ENCODE measurements around the gene NOTCH3. TPM values are rescaled to one million over a fixed set of nuclear protein-coding genes. Genes with fewer than 3 reads are reported as not detected.

The NOTCH3 gene
- total and polyA plus RNA-seq, 2 experiments from 2014 or later: 25.2 to 34.8 TPM

GRCh38 chr19:15234431-15235130 lies 33.8 kb upstream of the NOTCH3 start:
- H3K4me3 ChIP-seq: no peak overlapping the region
- no peak overlapping the region for H2AFZ ChIP-seq
- no peaks in the 10 kb centered on the region for H3K36me3 ChIP-seq (replicated peaks; ENCODE audit: insufficient read depth, low read depth)
- H4K20me1 ChIP-seq (ENCODE audit: insufficient read depth, poor library complexity, severe bottlenecking): no peaks in the 10 kb centered on the region
- no peak overlapping the region for H3K27ac ChIP-seq
- no peaks in the 10 kb centered on the region for H3K9me2 ChIP-seq (replicated peaks; ENCODE audit: insufficient read depth)
- no peaks in the 10 kb centered on the region for H3K4me1 ChIP-seq (ENCODE audit: insufficient read depth)
- no peak for DNase-seq (ENCODE audit: low spot score)
- no peaks in the 10 kb centered on the region for H3K27me3 ChIP-seq
- H3K4me2 ChIP-seq: no peak overlapping the region
- 89% methylated on average over 10 of the region's 10 CpGs for WGBS (ENCODE audit: low lambda C conversion rate, missing lambda C conversion rate)
- no peaks in the 10 kb centered on the region for H3K9me3 ChIP-seq (ENCODE audit: low read depth)
- TF ChIP-seq EZH2phosphoT487 (IDR thresholded peaks at IDR 0.05; ENCODE audit: low read depth, severe bottlenecking, unreplicated experiment): no peak
- no peaks in the 10 kb centered on the region for H3K79me2 ChIP-seq

DNA sequence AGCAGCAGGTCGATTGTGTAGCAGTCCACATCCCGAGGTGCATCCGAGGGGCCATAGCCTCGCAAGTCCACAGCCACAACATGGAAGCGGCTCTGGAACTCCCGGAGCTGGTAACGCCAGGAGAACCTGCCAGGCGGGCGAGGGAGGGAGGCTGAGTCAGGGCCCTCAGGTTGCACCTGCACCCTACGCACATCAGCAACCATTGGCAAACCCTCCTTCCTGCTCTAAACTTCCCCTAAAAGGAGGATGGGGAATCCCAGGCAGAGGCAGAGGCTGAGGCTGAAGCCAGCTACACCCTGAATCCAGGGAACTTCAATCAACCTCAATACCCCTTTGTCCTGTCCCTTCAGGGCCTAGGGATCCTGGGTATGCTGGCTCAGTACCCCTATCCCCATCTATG lies 30.5 kb upstream of the NOTCH3 start:
- H3K9me2 ChIP-seq (replicated peaks; ENCODE audit: insufficient read depth): no peaks in the 10 kb centered on the region
- H4K20me1 ChIP-seq (ENCODE audit: insufficient read depth, poor library complexity, severe bottlenecking): no peaks in the 10 kb centered on the region
- no peaks in the 10 kb centered on the region for H3K4me1 ChIP-seq (ENCODE audit: insufficient read depth)
- no peak overlapping the region for H3K27ac ChIP-seq
- H3K4me3 ChIP-seq: no peak overlapping the region
- no peak for DNase-seq (ENCODE audit: low spot score)
- H3K27me3 ChIP-seq: no peaks in the 10 kb centered on the region
- H3K9me3 ChIP-seq (ENCODE audit: low read depth): no peaks in the 10 kb centered on the region
- no peak overlapping the region for H2AFZ ChIP-seq
- no peaks in the 10 kb centered on the region for H3K79me2 ChIP-seq
- H3K4me2 ChIP-seq: no peak overlapping the region
- no peaks in the 10 kb centered on the region for H3K36me3 ChIP-seq (replicated peaks; ENCODE audit: insufficient read depth, low read depth)
- WGBS (ENCODE audit: low lambda C conversion rate, missing lambda C conversion rate): over 99% methylated on average over 10 of the region's 10 CpGs
- no peak for TF ChIP-seq EZH2 (IDR thresholded peaks at IDR 0.05; ENCODE audit: borderline replicate concordance)
- TF ChIP-seq, protein P1, sequence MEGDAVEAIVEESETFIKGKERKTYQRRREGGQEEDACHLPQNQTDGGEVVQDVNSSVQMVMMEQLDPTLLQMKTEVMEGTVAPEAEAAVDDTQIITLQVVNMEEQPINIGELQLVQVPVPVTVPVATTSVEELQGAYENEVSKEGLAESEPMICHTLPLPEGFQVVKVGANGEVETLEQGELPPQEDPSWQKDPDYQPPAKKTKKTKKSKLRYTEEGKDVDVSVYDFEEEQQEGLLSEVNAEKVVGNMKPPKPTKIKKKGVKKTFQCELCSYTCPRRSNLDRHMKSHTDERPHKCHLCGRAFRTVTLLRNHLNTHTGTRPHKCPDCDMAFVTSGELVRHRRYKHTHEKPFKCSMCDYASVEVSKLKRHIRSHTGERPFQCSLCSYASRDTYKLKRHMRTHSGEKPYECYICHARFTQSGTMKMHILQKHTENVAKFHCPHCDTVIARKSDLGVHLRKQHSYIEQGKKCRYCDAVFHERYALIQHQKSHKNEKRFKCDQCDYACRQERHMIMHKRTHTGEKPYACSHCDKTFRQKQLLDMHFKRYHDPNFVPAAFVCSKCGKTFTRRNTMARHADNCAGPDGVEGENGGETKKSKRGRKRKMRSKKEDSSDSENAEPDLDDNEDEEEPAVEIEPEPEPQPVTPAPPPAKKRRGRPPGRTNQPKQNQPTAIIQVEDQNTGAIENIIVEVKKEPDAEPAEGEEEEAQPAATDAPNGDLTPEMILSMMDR (IDR thresholded peaks at IDR 0.05; ENCODE audit: poor library complexity): no peak
- TF ChIP-seq EZH2phosphoT487 (IDR thresholded peaks at IDR 0.05; ENCODE audit: low read depth, severe bottlenecking, unreplicated experiment): no peak

DNA sequence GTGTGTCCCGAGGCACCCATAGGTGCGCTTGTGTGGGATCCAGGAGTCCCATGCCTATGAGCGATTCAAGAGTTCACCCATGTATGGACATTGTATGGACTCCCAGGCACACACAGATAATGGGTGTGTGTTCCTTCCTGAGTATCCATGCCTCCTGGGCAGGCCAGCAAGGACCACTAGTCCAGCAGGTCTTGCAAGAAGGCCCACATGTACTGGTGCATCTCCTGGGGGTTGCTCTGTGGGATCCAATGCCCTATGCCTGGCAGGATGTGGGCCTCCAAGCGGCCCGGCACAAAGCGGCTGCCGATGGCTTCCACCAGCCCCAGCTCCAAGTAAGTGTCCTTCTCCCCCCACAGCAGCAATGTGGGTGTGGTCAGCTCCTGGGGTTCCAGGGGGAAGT lies 26.5 kb upstream of the NOTCH3 start:
- Histone ChIP-seq H3K36me3 (replicated peaks; ENCODE audit: insufficient read depth, low read depth) (no peaks in the 10 kb centered on the region), H3K4me3 (no peak overlapping the region), H3K9me2 (replicated peaks; ENCODE audit: insufficient read depth) (no peaks in the 10 kb centered on the region), H3K4me2 (no peak overlapping the region), H2AFZ (no peak overlapping the region), H3K79me2 (no peaks in the 10 kb centered on the region), H3K4me1 (ENCODE audit: insufficient read depth) (peaks cover 4% of the 10 kb centered on the region), H3K27me3 (no peaks in the 10 kb centered on the region), H3K27ac (no peak overlapping the region), H3K9me3 (ENCODE audit: low read depth) (no peaks in the 10 kb centered on the region), H4K20me1 (ENCODE audit: insufficient read depth, poor library complexity, severe bottlenecking) (no peaks in the 10 kb centered on the region)
- no peak for DNase-seq (ENCODE audit: low spot score)
- 93% methylated on average over 7 of the region's 7 CpGs for WGBS (ENCODE audit: low lambda C conversion rate, missing lambda C conversion rate)
- TF ChIP-seq, protein P1 (IDR thresholded peaks at IDR 0.05; ENCODE audit: poor library complexity): no peak

- Histone ChIP-seq H3K9me2 (replicated peaks; ENCODE audit: insufficient read depth) (no peaks in the 10 kb centered on the region), H3K27ac (no peak overlapping the region), H2AFZ (no peak overlapping the region), H3K27me3 (no peaks in the 10 kb centered on the region), H3K36me3 (replicated peaks; ENCODE audit: insufficient read depth, low read depth) (no peaks in the 10 kb centered on the region), H3K4me3 (no peak overlapping the region), H3K4me1 (ENCODE audit: insufficient read depth) (peaks cover 4% of the 10 kb centered on the region), H3K9me3 (ENCODE audit: low read depth) (no peaks in the 10 kb centered on the region), H4K20me1 (ENCODE audit: insufficient read depth, poor library complexity, severe bottlenecking) (no peaks in the 10 kb centered on the region), H3K4me2 (no peak overlapping the region), H3K79me2 (no peaks in the 10 kb centered on the region)
- 91% methylated on average over 7 of the region's 7 CpGs for WGBS (ENCODE audit: low lambda C conversion rate, missing lambda C conversion rate)
- DNase-seq (ENCODE audit: low spot score): no peak
- no peak for TF ChIP-seq EZH2 (IDR thresholded peaks at IDR 0.05; ENCODE audit: borderline replicate concordance)
- TF ChIP-seq, protein P1 (IDR thresholded peaks at IDR 0.05; ENCODE audit: poor library complexity): no peak
- no peak for TF ChIP-seq EZH2phosphoT487 (IDR thresholded peaks at IDR 0.05; ENCODE audit: low read depth, severe bottlenecking, unreplicated experiment)
Observed at GRCh38 chr19:15225760-15226159, 25.0 kb upstream of the NOTCH3 start.
